ENCODE data around the gene NEDD9.

- TF ChIP-seq CTCF (IDR thresholded peaks at IDR 0.05) (no peak), EZH2 (IDR thresholded peaks at IDR 0.05; ENCODE audit: borderline replicate concordance, insufficient read depth, low read depth, low read length, poor library complexity, severe bottlenecking) (no peak)
Measured at GRCh38 chr6:11152581-11152980, 79.9 kb downstream of the NEDD9 start.

Data from B cell (primary cell).